HG02870 (cell line): ENCODE data around the gene DMRTC2.

Experiments
- ATAC-seq: cut with Tn5 transposase; IDR thresholded peaks from one replicate; pipeline ENCODE4 v1.9.1; 2021; ENCODE audit warnings: mild to moderate bottlenecking, moderate library complexity; ENCODE audit not compliant: unreplicated experiment

DMRTC2 gene

GRCh38 chr19:41845051-41845590 is 279 bp downstream of the DMRTC2 start:
- no peak for ATAC-seq

- no peak for ATAC-seq
Measured at GRCh38 chr19:41847351-41848105, 2.7 kb downstream of the DMRTC2 start.

GRCh38 chr19:41848666-41849065 is 3.8 kb downstream of the DMRTC2 start:
- no peak for ATAC-seq

GRCh38 chr19:41849067-41849466 is 4.2 kb downstream of the DMRTC2 start:
- no peak for ATAC-seq

- ATAC-seq = no peak
Measured at GRCh38 chr19:41850381-41850780, 5.5 kb downstream of the DMRTC2 start.

- ATAC-seq = no peak
Measured at GRCh38 chr19:41851456-41851855, 6.6 kb downstream of the DMRTC2 start.

GRCh38 chr19:41853344-41853743 is 8.5 kb downstream of the DMRTC2 start:
- no peak for ATAC-seq

- ATAC-seq = no peak
Measured at GRCh38 chr19:41853768-41854167, 8.9 kb downstream of the DMRTC2 start.

GRCh38 chr19:41859213-41859617 is 14.4 kb downstream of the DMRTC2 start:
- no peak for ATAC-seq

- ATAC-seq = peak; percentile 76
Measured at GRCh38 chr19:41859618-41860418, 15.0 kb downstream of the DMRTC2 start, which contains the start of gene RPS19. Gene RPS19, plus strand, starts transcription at chr19:41860255. Its CDS starts 520 bp downstream, at chr19:41860775.

GRCh38 chr19:41860419-41861115 is 15.7 kb downstream of the DMRTC2 start:
- ATAC-seq = no peak

- no peak for ATAC-seq
Measured at GRCh38 chr19:41861116-41861768, 16.4 kb downstream of the DMRTC2 start.

- no peak for ATAC-seq
Measured at GRCh38 chr19:41861846-41862245, 17.0 kb downstream of the DMRTC2 start.

GRCh38 chr19:41862445-41862986 is 17.7 kb downstream of the DMRTC2 start:
- ATAC-seq = no peak

- no peak for ATAC-seq
Measured at GRCh38 chr19:41863209-41863931, 18.5 kb downstream of the DMRTC2 start.

GRCh38 chr19:41864374-41864773 is 19.5 kb downstream of the DMRTC2 start:
- ATAC-seq = no peak

GRCh38 chr19:41866284-41866683 is 21.4 kb downstream of the DMRTC2 start:
- no peak for ATAC-seq

- no peak for ATAC-seq
Measured at GRCh38 chr19:41868120-41868988, 23.5 kb downstream of the DMRTC2 start.

GRCh38 chr19:41868989-41869300 is 24.1 kb downstream of the DMRTC2 start:
- ATAC-seq = no peak
